NCI-H128 (cell line): Measurements from ENCODE around the gene GOLGA6L2.
"Not testable (repeated sequence)": the region's sequence is repeated elsewhere in the genome, so short reads cannot be mapped to it uniquely, and the experiment has no call there.

Experiments used
- DNase-seq: peaks from one replicate; lab custom pipeline; 2025; ENCODE audit not compliant: unreplicated experiment; lab: John Stamatoyannopoulos, UW

The GOLGA6L2 gene, protein sequence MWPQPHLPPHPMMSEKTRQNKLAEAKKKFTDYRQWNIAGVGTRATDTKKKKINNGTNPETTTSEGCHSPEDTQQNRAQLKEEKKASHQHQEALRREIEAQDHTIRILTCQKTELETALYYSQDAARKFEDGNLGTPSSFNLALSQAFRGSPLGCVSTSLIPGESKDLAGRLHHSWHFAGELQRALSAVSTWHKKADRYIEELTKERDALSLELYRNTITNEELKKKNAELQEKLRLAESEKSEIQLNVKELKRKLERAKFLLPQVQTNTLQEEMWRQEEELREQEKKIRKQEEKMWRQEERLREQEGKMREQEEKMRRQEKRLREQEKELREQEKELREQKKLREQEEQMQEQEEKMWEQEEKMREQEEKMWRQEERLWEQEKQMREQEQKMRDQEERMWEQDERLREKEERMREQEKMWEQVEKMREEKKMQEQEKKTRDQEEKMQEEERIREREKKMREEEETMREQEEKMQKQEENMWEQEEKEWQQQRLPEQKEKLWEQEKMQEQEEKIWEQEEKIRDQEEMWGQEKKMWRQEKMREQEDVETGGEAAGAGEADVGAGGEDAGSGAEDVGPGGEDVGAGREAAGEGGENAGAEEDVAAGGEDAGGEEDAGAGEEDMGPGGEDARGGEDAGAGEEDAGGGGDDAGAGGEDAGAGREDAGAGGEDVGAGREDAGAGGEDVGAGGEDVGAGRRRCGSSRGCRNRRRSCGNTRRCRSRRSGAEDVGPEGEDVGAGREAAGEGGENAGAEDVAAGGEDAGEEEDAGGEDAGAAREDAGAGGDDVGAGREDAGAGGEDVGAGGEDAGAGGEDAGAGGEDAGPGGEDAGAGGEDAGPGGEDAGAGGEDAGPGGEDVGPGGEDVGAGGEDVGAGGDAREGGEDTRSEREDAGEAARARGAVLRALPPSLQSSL

DNA sequence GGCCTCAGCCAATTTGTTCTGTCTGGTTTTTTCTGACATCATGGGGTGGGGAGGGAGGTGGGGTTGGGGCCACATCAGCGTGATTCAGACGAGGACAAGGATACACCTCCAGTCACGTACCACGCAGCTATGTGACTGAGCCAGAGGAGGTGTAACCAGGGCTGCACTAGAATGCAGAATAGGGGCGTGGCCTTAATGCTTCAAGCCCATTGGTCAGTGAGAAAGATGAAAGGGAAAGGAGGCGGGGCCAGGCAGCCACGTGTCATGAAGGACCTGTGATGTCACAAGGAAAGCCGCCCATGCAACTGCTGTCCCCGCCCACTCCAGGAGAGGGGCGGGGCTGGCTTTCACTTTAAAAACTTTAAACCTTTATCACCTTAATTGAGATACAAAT is at the start of gene GOLGA6L2:
Gene GOLGA6L2 (minus strand): TSS at position 137 of the 394 bp plus-strand sequence. CDS start 62 bp downstream, at position 75.
- DNase-seq = no peak

GRCh38 chr15:23484870-23485269 is 37.8 kb upstream of the GOLGA6L2 start:
- DNase-seq = no peak

DNA sequence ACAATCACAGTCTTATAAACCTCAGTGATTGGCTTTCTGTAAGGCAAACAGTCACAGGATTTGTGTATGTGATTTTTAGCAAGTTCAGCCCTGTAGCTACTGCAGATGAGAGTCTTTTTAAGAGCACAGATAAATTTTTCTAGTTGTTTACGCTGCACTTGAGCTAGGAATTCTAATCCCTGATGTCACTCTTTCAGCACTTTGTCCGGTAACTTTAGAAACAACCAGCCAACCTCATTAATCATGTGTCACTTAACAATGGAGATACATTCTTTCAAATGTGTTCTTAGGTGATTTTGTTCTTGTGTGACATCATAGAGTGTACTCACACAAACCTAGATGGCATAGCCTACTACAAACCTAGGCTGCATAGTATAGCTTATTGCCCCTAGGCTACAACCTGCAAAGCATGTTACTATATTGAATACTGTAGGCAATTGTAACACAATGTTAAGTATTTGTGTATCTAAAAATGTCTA is 36.8 kb upstream of the GOLGA6L2 start:
- DNase-seq = no peak

DNA sequence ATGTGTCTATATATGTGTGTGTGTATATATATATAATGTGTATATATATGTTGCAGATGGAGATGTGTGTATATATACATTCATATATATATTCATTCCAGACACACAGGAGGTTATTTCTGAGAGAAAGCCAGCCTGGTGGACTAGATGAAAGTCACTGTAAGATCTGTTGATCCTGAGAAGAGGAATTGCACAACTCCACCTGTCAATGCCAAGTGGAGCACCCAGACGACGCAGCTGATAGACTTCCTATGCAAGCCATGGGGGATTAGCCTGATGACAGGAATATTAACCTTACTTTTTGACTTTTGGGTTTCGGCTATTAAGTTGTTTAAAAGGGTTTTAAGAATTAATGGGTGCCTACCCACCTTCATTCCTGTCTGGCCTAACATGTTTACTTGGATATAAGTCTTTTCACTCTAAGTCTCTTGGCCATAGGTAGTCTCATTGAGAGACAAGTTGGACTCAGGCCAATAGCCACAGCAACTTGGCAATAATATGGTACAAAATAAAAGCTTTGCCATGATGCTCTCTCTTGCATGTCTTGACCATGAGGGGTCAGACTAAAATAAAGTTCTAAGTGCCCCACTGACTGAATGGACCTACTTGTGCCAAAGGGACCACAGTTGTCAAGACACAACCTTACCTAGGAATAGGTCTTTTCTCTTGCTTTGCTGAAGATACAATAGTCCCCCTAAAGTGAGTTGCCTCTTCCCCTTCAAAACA is 35.9 kb upstream of the GOLGA6L2 start:
- DNase-seq = no peak

DNA sequence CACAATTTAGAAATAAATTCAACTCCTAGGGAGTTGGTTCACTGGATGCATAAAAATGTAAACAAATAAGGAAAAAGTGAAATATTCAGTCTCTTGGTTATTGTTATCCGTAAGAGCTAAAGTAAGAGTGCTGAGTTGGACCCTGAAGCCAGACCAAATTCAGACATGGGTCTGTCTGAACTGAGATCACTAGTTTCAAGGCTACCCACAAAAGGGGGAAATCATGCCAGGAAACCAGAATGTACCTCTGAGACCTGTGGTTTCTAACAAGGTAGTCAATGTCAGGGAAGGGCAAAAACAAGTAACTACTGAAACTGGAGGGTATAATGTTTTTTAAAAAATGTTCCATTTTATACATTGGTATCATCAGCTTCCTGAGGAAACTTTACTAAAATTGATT is 35.2 kb upstream of the GOLGA6L2 start:
- no peak for DNase-seq

GRCh38 chr15:23477920-23478319 is 30.9 kb upstream of the GOLGA6L2 start:
- DNase-seq = no peak

DNA sequence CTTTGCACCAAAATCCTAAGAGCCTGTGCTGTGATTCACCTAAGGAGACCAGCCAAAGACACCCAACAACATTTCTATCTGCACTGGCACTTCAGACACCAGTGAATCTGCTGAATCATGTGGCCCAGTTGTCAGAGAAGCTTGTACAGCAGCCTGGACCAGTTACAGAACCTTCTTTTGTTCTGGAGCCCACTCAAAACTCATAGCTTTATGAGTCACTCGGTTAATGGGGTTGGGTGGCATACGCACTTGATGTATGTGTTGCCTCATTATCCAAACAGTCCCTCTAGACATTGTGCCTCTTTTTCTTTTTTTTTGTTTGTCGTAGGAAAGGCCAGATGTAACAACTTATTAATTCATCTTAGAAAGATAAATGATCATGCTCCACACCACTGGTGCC is 25.6 kb upstream of the GOLGA6L2 start:
- no peak for DNase-seq

DNA sequence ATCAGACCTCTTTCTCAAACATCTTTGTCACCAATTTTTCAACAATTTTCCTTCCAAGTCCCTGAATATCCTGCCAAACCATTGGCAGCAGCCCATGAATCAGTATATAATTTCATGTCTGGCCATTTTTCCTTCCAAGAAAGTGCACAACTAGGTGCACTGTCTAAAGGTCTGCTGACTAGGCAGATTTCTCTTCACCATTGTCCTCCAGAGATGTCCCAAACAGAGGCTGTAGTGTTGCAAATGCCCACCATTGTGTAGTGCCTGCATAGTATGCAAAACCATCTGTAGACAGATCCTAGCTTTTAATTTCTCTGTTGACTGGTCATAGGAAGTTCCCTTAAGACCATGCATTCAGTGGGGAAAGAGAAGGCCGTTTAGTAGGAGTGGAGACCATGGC is 25.0 kb upstream of the GOLGA6L2 start:
- no peak for DNase-seq

GRCh38 chr15:23467110-23467600 is 20.1 kb upstream of the GOLGA6L2 start:
- DNase-seq = no peak

DNA sequence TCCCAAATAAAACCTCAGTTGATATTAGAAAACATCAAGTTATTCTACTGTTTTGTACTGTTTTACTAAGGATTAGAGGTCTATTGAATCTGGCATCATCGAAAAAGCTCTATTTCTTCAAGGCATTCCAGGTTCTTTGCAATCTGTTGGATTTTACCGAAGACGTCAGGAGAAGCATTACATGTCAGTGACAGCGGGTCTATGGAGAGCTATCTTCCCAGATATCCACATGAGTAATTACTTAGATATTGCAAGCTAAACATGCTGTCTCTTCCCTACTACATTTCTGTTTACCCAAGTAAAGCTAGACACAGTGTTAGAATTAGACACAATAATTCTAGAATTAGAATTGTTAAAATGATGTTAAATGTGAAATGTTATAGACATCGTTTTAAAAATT is 10.8 kb upstream of the GOLGA6L2 start:
- DNase-seq = no peak

GRCh38 chr15:23446215-23447106 is 582 bp downstream of the GOLGA6L2 start:
- no peak for DNase-seq

DNA sequence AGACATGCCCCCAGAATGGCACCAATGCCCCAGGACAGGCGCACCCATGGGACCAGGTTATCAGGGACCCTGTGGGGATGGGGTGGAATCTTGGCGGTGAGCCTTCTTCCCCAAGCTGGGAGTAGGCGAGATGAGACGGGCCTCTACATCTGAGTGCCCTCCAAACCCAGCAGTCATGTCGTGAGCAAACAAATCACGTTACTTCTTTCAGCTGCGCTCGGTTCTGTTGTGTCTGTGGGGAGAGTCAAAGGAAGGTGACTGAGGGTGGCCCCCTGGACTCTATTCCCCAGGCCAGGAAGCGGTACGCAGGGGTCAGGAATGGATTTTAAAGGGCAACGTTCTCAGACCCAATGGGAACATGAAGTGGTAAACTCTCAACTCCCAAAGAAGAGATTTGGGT is 2.8 kb downstream of the GOLGA6L2 start:
- no peak for DNase-seq

DNA sequence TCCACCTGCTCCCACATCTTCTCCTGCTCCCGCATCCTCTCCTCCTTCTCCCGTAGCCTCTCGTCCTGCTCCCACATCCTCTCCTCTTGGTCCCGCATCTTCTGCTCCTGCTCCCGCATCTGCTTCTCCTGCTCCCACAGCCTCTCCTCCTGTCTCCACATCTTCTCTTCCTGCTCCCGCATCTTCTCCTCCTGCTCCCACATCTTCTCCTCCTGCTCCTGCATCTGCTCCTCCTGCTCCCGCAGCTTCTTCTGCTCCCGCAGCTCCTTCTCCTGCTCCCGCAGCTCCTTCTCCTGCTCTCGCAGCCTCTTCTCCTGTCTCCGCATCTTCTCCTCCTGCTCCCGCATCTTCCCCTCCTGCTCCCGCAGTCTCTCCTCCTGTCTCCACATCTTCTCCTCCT is 5.8 kb downstream of the GOLGA6L2 start:
- DNase-seq = no peak

- DNase-seq = no peak
Observed at GRCh38 chr15:23440596-23440995, 6.4 kb downstream of the GOLGA6L2 start.

GRCh38 chr15:23439513-23439912 is 7.5 kb downstream of the GOLGA6L2 start:
- no peak for DNase-seq

DNA sequence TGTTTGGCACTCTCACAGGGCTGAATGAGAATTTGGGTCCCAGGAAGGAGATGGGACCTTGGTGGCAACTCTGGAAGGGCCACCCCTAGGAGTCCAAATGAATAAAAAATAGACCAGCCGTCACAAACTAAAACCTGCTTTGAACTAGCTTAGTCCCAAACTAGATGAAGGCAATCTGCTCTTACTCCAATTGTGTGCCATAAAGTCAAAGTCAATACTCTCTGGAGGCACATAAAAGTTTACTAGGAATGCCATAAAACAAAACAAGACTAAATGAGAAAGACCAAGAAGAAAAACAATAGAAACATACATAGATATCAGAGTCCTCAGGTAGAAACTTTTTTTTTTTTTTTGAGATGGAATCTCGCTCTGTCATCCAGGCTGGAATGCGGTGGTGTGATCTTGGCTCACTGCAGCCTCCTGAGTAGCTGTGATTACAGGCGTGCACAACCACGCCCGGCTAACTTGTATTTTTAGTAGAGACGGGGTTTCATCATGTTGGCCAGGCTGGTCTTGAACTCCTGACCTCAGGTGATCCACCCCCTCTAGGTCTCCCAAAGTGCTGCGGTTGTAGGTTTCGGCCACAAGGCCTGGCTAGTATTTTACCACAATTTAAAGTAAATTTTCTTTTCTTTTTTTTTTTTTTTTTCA is 8.1 kb downstream of the GOLGA6L2 start:
- no peak for DNase-seq

DNA sequence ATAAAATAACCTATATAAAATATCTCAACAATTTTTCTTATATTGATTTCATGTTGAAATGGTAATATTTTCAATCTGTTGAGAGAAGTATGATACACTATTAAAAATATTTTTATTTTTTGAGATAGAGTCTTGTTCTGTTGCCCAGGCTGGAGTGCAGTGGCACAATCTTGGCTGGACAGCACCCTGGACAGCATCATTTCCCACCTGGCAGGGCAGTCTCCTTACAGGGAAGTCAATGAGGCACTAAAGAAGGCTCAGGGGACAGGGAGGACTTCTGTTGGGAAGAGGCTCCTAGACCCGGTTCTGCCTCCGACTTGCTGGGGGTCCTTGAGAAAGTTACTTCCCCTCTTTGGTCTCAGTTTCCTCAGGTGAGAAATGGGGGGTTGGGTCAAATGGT is 9.4 kb downstream of the GOLGA6L2 start:
- no peak for DNase-seq

GRCh38 chr15:23437146-23437545 is 9.9 kb downstream of the GOLGA6L2 start:
- DNase-seq = no peak

GRCh38 chr15:23436421-23436820 is 10.6 kb downstream of the GOLGA6L2 start:
- no peak for DNase-seq

- not testable (repeated sequence) for DNase-seq
Observed at GRCh38 chr15:23434699-23435098, 12.3 kb downstream of the GOLGA6L2 start.
